K562 (cell line): Measurements from ENCODE around the gene ZMYND8. TPM values are rescaled to one million over a fixed set of nuclear protein-coding genes. Genes with fewer than 3 reads are reported as not detected.

Experiments
- ATF7 ChIP-seq: fragments of 450-650 bp; IDR thresholded peaks from 2 replicates; pipeline ENCODE4 v1.7.1; 2014; ENCODE audit warnings: mild to moderate bottlenecking, moderate library complexity
- CBX3 ChIP-seq, 2 experiments: IDR thresholded peaks; 1 replicate in 1 of 2; 2 replicates in 1 of 2; pipeline ENCODE4 v1.6.1; 2012; ENCODE audit warnings: inconsistent platforms in 2 of 2, low read length in 2 of 2, borderline replicate concordance in 1 of 2, control low read depth in 1 of 2
- CBX8 ChIP-seq: fragments of 200-600 bp; sonication (generic); IDR thresholded peaks from 2 replicates; pipeline ENCODE4 v1.6.1; 2012; ENCODE audit warnings: borderline replicate concordance, mixed run types, low read depth, mild to moderate bottlenecking, moderate library complexity, mixed read lengths, low read length, control low read depth, inconsistent platforms; ENCODE audit not compliant: poor library complexity, severe bottlenecking; ENCODE audit errors: extremely low read depth
- CREB1 ChIP-seq, 2 experiments: sonication (generic) in 1 of 2; formaldehyde crosslinking in 1 of 2; IDR thresholded peaks; 2 replicates each; pipeline versions ENCODE4 v1.6.1 to v1.8.0; 2012 to 2022; ENCODE audit warnings: inconsistent platforms in 1 of 2, mild to moderate bottlenecking in 1 of 2, missing genetic modification reagents in 1 of 2, moderate library complexity in 1 of 2
- GABPB1 ChIP-seq: sonication (generic); formaldehyde crosslinking; IDR thresholded peaks from 2 replicates; pipeline ENCODE4 v1.8.0; 2022; ENCODE audit warnings: mild to moderate bottlenecking, missing genetic modification reagents
- KDM5B ChIP-seq: fragments of 200-600 bp; sonication (generic); IDR thresholded peaks from 2 replicates; pipeline ENCODE4 v1.6.1; 2012; ENCODE audit warnings: low read depth, mild to moderate bottlenecking, moderate library complexity, low read length, control low read depth, inconsistent platforms; ENCODE audit not compliant: insufficient replicate concordance
- MCM7 ChIP-seq, 2 experiments: fragments of 450-650 bp; IDR thresholded peaks; 2 replicates each; pipeline ENCODE4 v1.6.1; 2016 to 2018
- MEF2D ChIP-seq: conservative IDR thresholded peaks from 2 replicates; pipeline ENCODE4 v1.6.1; 2016; ENCODE audit warnings: low read depth, missing genetic modification characterization, missing compliant biosample characterization
- MTA1 ChIP-seq: fragments of 450-650 bp; IDR thresholded peaks from 2 replicates; pipeline ENCODE4 v1.6.1; 2017; ENCODE audit warnings: borderline replicate concordance
- NUFIP1 ChIP-seq: fragments of 450-650 bp; IDR thresholded peaks from 2 replicates; pipeline ENCODE4 v1.6.1; 2018; ENCODE audit not compliant: partially characterized antibody
- PHF21A ChIP-seq: fragments of 450-650 bp; IDR thresholded peaks from 2 replicates; pipeline ENCODE4 v1.6.1; 2017; ENCODE audit warnings: low read depth, borderline replicate concordance
- SOX6 ChIP-seq: fragments of 450-650 bp; IDR thresholded peaks from 2 replicates; pipeline ENCODE4 v1.6.1; 2014; ENCODE audit warnings: mild to moderate bottlenecking
- TAL1 ChIP-seq: fragments of 450-650 bp; IDR thresholded peaks from 2 replicates; pipeline ENCODE4 v1.6.1; 2016; ENCODE audit warnings: mild to moderate bottlenecking
- ZC3H8 ChIP-seq: fragments of 450-650 bp; IDR thresholded peaks from 2 replicates; pipeline ENCODE4 v1.6.1; 2017
- ZFPM2 ChIP-seq: fragments of 250-450 bp; sonication (Bioruptor Pico); IDR thresholded peaks from 2 replicates; pipeline ENCODE4 v1.5.1; 2022; ENCODE audit warnings: mild to moderate bottlenecking
- ZNF175 ChIP-seq: fragments of 200-800 bp; sonication (Bioruptor generic); IDR thresholded peaks from 2 replicates; pipeline ENCODE4 v1.6.1; 2016; ENCODE audit warnings: low read depth, mild to moderate bottlenecking, missing genetic modification characterization, missing compliant biosample characterization
- ZNF384 ChIP-seq: IDR thresholded peaks from 2 replicates; pipeline ENCODE4 v1.6.1; 2012; ENCODE audit warnings: low read depth, low read length, improper control_type of control experiment
- ZNF583 ChIP-seq: fragments of 250-450 bp; sonication (Bioruptor Pico); IDR thresholded peaks from 2 replicates; pipeline ENCODE4 v1.4.0; 2020
- ZNF644 ChIP-seq: fragments of 200-800 bp; sonication (Bioruptor generic); IDR thresholded peaks from 2 replicates; pipeline ENCODE4 v1.6.1; 2016; ENCODE audit warnings: low read depth, missing genetic modification characterization, missing compliant biosample characterization
- ZNF75A ChIP-seq: fragments of 450-650 bp; formaldehyde crosslinking; IDR thresholded peaks from 2 replicates; pipeline ENCODE4 v1.4.0; 2020; ENCODE audit warnings: mild to moderate bottlenecking
- polyA plus RNA-seq, 8 experiments: library from polyadenylated mRNA; depleted of rRNA in 4 of 8; stranded (reverse) in 5 of 8; unstranded in 3 of 8; fragments of >200 nt; fragmentation: Nextera tagmentation in 2 of 8; fragmentation: Illumina TruSeq in 1 of 8; extraction: Ambion mirVana in 2 of 8; extraction: Trizol in 1 of 8; gene quantifications; 2 replicates each; pipeline versions ENCODE4 v1.2.1 to v1.2.3, GENCODE V29; 2011 to 2014; ENCODE audit warnings: inconsistent platforms in 1 of 8, missing spikeins in 1 of 8
- total RNA-seq, 7 experiments: library from RNA; depleted of rRNA in 6 of 7; stranded (reverse); fragments of >200 nt in 6 of 7; fragmentation: Illumina TruSeq in 2 of 7; extraction: Trizol in 2 of 7; gene quantifications; 2 replicates each; pipeline versions ENCODE4 v1.2.1 to v1.2.3, GENCODE V29; 2011 to 2021; ENCODE audit warnings: low replicate concordance in 1 of 7
- TF ChIP-seq, protein P1 (sequence below): fragments of 250-450 bp; sonication (Bioruptor Pico); IDR thresholded peaks from 2 replicates; pipeline ENCODE4 v1.6.1; 2021; ENCODE audit warnings: mild to moderate bottlenecking
- TF ChIP-seq, protein P2 (sequence below): sonication (generic); formaldehyde crosslinking; IDR thresholded peaks from 2 replicates; pipeline ENCODE4 v1.8.0; 2022; ENCODE audit warnings: mild to moderate bottlenecking, missing genetic modification reagents
- TF ChIP-seq, protein P3 (sequence below): sonication (generic); formaldehyde crosslinking; IDR thresholded peaks from 2 replicates; pipeline ENCODE4 v1.8.1; 2023; ENCODE audit warnings: mild to moderate bottlenecking, missing genetic modification reagents, moderate library complexity

Gene ZMYND8
- total and polyA plus RNA-seq, 9 of the 15 experiments (the other 6 are each of a cell fraction or from before 2014, with no cell fraction given): 31.8 to 148 (median 71.9) TPM

DNA sequence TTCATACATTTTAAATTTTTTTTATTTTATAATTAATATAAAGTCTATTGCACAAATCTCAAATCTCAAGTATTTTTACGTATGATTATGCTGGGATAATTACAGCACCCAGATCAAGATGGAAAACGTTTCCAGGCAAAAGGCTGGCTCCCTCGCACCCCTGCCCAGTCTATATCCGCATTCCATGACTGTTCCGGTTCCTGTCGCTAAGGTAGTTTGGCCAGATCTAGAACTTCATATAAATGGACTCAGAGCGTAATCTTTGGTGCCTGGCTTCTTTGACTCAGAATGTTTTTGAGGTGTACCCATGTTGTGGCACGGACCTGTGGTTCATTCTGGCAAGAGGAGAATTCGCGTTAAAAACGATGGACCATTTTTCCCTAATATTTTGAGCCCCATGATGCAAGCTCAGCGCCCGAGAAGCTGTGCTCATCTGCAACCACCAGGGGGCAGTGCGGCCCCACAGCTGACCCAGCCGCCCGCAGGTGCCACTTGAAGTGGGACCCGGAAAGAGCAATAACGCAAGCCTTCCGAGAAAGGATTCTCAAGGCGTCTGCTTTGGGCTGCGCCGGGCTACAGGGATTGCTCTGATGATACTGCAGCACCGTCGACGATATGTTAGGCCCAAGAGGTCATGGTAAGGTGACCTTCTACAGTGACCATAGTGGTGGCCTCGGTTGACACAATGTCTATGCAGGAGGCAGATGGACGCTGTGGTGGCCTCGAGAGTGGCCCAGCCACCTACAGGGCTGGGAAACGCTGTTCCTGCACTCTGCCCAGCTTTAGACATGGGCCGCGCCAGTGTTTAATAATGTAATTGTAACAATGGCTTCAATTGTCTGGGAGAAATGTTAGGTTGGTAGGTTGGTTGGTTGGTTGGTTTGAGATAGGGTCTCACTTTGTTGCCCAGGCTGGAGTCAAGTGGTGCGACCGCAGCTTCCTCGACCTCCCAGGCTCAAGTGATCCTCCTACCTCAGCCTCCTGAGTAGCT lies 160.1 kb downstream of the ZMYND8 start (continued):
- TF ChIP-seq, protein P1, sequence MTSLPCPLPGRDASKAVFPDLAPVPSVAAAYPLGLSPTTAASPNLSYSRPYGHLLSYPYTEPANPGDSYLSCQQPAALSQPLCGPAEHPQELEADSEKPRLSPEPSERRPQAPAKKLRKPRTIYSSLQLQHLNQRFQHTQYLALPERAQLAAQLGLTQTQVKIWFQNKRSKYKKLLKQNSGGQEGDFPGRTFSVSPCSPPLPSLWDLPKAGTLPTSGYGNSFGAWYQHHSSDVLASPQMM: no peak
- TF ChIP-seq, protein P2, sequence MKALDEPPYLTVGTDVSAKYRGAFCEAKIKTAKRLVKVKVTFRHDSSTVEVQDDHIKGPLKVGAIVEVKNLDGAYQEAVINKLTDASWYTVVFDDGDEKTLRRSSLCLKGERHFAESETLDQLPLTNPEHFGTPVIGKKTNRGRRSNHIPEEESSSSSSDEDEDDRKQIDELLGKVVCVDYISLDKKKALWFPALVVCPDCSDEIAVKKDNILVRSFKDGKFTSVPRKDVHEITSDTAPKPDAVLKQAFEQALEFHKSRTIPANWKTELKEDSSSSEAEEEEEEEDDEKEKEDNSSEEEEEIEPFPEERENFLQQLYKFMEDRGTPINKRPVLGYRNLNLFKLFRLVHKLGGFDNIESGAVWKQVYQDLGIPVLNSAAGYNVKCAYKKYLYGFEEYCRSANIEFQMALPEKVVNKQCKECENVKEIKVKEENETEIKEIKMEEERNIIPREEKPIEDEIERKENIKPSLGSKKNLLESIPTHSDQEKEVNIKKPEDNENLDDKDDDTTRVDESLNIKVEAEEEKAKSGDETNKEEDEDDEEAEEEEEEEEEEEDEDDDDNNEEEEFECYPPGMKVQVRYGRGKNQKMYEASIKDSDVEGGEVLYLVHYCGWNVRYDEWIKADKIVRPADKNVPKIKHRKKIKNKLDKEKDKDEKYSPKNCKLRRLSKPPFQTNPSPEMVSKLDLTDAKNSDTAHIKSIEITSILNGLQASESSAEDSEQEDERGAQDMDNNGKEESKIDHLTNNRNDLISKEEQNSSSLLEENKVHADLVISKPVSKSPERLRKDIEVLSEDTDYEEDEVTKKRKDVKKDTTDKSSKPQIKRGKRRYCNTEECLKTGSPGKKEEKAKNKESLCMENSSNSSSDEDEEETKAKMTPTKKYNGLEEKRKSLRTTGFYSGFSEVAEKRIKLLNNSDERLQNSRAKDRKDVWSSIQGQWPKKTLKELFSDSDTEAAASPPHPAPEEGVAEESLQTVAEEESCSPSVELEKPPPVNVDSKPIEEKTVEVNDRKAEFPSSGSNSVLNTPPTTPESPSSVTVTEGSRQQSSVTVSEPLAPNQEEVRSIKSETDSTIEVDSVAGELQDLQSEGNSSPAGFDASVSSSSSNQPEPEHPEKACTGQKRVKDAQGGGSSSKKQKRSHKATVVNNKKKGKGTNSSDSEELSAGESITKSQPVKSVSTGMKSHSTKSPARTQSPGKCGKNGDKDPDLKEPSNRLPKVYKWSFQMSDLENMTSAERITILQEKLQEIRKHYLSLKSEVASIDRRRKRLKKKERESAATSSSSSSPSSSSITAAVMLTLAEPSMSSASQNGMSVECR (CRISPR knock-in tag): no peak
- TF ChIP-seq CBX8 (no peak), PHF21A (no peak), MCM7 (IDR thresholded peaks at IDR 0.05) (no peak), ZNF644 (tag) (no peak), ZNF384 (no peak; the same call in 1 of the 2 replicates), ZFPM2 (no peak), ATF7 (peak; percentile 57; the same call in 1 of the 2 replicates), MTA1 (no peak), ZNF75A (CRISPR knock-in tag) (no peak), SOX6 (peak; percentile 44; the same call in 1 of the 2 replicates), GABPB1 (CRISPR knock-in tag) (0 out of 2 replicates have a peak, but pooled peaks have one; percentile 18), TAL1 (no peak), KDM5B (no peak), ZNF175 (CRISPR knock-in tag) (no peak), ZC3H8 (no peak), MEF2D (tag) (no peak), ZNF583 (CRISPR knock-in tag) (no peak), CBX3 (IDR thresholded peaks at IDR 0.05; ENCODE audit: borderline replicate concordance in 1 of 2, low read length in 2 of 2) (no peak), NUFIP1 (no peak), CREB1 (IDR thresholded peaks at IDR 0.05) (no peak), CREB1 (CRISPR knock-in tag; IDR thresholded peaks at IDR 0.05) (no peak)
- TF ChIP-seq, protein P3, sequence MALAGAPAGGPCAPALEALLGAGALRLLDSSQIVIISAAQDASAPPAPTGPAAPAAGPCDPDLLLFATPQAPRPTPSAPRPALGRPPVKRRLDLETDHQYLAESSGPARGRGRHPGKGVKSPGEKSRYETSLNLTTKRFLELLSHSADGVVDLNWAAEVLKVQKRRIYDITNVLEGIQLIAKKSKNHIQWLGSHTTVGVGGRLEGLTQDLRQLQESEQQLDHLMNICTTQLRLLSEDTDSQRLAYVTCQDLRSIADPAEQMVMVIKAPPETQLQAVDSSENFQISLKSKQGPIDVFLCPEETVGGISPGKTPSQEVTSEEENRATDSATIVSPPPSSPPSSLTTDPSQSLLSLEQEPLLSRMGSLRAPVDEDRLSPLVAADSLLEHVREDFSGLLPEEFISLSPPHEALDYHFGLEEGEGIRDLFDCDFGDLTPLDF (CRISPR knock-in tag): no peak
